Kidney (tissue), 14 donors: ENCODE data around the gene WDR45. TPM values are rescaled to one million over a fixed set of nuclear protein-coding genes. Genes with fewer than 3 reads are reported as not detected.
A peak's percentile ranks its signal among the peaks of the same experiment; 100 is the strongest.

Experiments
- DNase-seq, 5 donors: peaks; one replicate each; pipeline ENCODE4 v3.0.0-alpha.2; 2013 to 2020
- FAIRE-seq: peaks from 2 replicates; lab custom pipeline; 2012; peaks lifted over from hg19 to GRCh38; lab: Jason Lieb, UNC
- H3K27ac ChIP-seq, 2 donors: one replicate each; pipeline ENCODE4 v1.7.0; 2013; ENCODE audit warnings: low read depth in 2 of 2, low read length in 2 of 2, inconsistent platforms in 1 of 2
- H3K27me3 ChIP-seq: one replicate; pipeline ENCODE4 v1.7.1; 2013; ENCODE audit warnings: low read length, inconsistent platforms; ENCODE audit not compliant: control insufficient read depth, insufficient read depth
- H3K36me3 ChIP-seq, 3 donors: one replicate each; pipeline versions ENCODE4 v1.7.0 to v1.7.1; 2013; ENCODE audit warnings: low read length in 3 of 3, control low read depth in 1 of 3, inconsistent platforms in 1 of 3; ENCODE audit not compliant: insufficient read depth in 3 of 3, control insufficient read depth in 2 of 3
- H3K4me1 ChIP-seq, 3 donors: one replicate each; pipeline versions ENCODE4 v1.7.0 to v1.7.1; 2013; ENCODE audit warnings: low read length in 3 of 3, inconsistent platforms in 1 of 3, low read depth in 1 of 3; ENCODE audit not compliant: control insufficient read depth in 2 of 3, insufficient read depth in 2 of 3
- H3K4me3 ChIP-seq, 3 donors: one replicate each; pipeline versions ENCODE4 v1.7.0 to v1.8.1; 2013; ENCODE audit warnings: low read length in 3 of 3, control low read depth in 1 of 3, inconsistent platforms in 1 of 3
- H3K9ac ChIP-seq, 3 donors: one replicate each; pipeline versions ENCODE4 v1.7.0 to v1.7.1; 2013; ENCODE audit warnings: low read length in 3 of 3, control low read depth in 1 of 3, inconsistent platforms in 1 of 3
- H3K9me3 ChIP-seq, 3 donors: one replicate each; pipeline versions ENCODE4 v1.7.0 to v1.7.1; 2013; ENCODE audit warnings: low read length in 3 of 3, control low read depth in 1 of 3, inconsistent platforms in 1 of 3; ENCODE audit not compliant: control insufficient read depth in 2 of 3, insufficient read depth in 1 of 3
- intact Hi-C: fragments of 100-400 bp; cut with DNase I; formaldehyde crosslinking; loops from one replicate; pipeline ENCODE4 v1.11.1; 2022
- polyA plus RNA-seq: library from polyadenylated mRNA; stranded (reverse); fragments of 350-450 nt; fragmentation: Illumina TruSeq; extraction: RNeasy Lipid Tissue Mini Kit (QIAGEN cat#74804); gene quantifications from one replicate; pipeline ENCODE4 v1.2.3, GENCODE V29; 2014; ENCODE audit warnings: low read depth, low replicate concordance; ENCODE audit not compliant: insufficient read depth
- total RNA-seq: library from RNA; stranded (reverse); fragmentation: NEBNext Ultra II Directional; extraction: Animal tissue kit (Norgen Biotek cat#: 25700); gene quantifications from one replicate; pipeline ENCODE4 v1.2.1, GENCODE V29; 2021
- TF ChIP-seq, protein P1 (sequence below): IDR thresholded peaks from 3 replicates; pipeline ENCODE4 v1.5.1; 2012; ENCODE audit warnings: mild to moderate bottlenecking, moderate library complexity, borderline replicate concordance; ENCODE audit not compliant: insufficient read depth; ENCODE audit errors: extremely low read depth
- donor health status: control.
- donor health status: control.
- donor health status: control.
- donor health status: control.
- donor health status: control.
- donor health status: DM: yes; HTN: yes; CAD: no.
- donor health status: Normal renal cell carcinoma (clear cell type).

The WDR45 gene
- total and polyA plus RNA-seq, 2 donors from 2014 or later = 67.4 to 72.4 TPM

DNA sequence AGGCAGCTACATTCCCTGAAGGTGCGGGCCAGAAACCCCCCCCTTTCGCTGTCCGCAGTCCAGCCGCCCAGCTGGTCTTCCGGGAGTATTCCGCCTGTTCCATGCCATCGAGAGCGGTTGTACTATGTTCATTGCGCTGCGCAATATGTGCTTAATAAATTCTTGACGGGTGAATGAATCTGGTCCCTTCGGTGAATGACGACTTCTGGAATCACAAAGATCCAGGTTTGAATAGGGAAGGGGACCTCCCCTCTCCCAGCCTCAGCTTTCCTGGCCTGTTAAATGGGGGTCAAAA is 35.8 kb downstream of the WDR45 start:
- TF ChIP-seq, protein P1, sequence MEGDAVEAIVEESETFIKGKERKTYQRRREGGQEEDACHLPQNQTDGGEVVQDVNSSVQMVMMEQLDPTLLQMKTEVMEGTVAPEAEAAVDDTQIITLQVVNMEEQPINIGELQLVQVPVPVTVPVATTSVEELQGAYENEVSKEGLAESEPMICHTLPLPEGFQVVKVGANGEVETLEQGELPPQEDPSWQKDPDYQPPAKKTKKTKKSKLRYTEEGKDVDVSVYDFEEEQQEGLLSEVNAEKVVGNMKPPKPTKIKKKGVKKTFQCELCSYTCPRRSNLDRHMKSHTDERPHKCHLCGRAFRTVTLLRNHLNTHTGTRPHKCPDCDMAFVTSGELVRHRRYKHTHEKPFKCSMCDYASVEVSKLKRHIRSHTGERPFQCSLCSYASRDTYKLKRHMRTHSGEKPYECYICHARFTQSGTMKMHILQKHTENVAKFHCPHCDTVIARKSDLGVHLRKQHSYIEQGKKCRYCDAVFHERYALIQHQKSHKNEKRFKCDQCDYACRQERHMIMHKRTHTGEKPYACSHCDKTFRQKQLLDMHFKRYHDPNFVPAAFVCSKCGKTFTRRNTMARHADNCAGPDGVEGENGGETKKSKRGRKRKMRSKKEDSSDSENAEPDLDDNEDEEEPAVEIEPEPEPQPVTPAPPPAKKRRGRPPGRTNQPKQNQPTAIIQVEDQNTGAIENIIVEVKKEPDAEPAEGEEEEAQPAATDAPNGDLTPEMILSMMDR = no peak
- H3K9ac ChIP-seq = peak overlapping the region in 1 of 3 donors; percentile 51
- H3K27me3 ChIP-seq = no peaks in the 10 kb centered on the region
- intact Hi-C loops = no loop called here
- DNase-seq (no peak), FAIRE-seq (no peak)
- peaks cover 0 to 8% (median 0%) of the 10 kb centered on the region in 3 donors for H3K4me1 ChIP-seq
- H3K9me3 ChIP-seq = no peaks in the 10 kb centered on the region
- H3K4me3 ChIP-seq = peak overlapping the region; percentile 6 to 54 (median 38)
- peak overlapping the region; percentile 69 to 74 for H3K27ac ChIP-seq
- peaks cover 0 to 2% (median 0%) of the 10 kb centered on the region in 3 donors for H3K36me3 ChIP-seq

DNA sequence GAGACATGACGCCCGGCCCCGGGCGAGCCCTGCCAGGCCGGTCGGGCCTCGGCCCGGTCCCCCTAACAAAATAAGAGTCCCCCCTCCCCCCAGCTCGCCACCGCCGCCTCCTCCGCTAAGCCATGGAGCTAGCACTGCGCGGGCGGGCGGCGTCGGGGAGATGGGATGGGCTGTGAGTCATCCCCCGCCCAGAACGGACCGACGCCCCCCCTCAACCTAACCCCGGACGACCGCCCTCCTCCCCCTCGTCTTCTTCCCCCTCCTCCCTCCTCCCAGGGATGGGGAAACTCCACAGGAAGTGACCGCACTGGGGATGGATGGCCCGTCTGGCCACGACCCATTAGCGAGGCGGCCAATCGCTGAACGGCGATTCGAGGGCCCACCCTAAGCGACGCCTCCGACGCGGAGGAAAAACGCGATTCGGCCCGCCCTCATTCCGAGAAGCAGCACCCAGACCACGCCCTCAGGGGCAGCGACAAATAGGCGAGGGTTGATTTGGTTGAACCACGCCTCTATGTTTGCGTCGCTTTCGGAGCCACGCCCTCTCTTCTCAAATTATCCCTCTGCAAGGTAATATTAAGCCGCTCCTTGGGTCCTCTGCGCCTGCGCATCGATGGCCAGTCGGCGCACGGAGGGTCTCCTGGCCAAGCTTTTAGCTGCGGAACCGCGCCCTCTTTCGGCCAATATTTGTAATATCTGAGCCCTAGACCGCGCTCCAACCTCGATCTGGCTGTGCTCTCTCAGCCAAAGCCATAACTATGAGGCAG is 36.3 kb downstream of the WDR45 start, which contains the start of gene TFE3:
TFE3 (minus strand) TSS at position 138 of the 767 bp plus-strand sequence; CDS start at position 7, 131 bp downstream.
- DNase-seq = peak; percentile 99
- Histone ChIP-seq H3K27ac (peak within 1 kb of the TSS; percentile 94 to 97), H3K27me3 (no peaks in the 10 kb centered on the region), H3K36me3 (peaks cover 0 to 3% (median 0%) of the 10 kb centered on the region in 3 donors), H3K9ac (peak within 1 kb of the TSS; percentile 52 to 90 (median 89)), H3K9me3 (no peaks in the 10 kb centered on the region), H3K4me3 (peak within 1 kb of the TSS; percentile 64 to 86 (median 81)), H3K4me1 (peaks cover 0 to 8% (median 0%) of the 10 kb centered on the region in 3 donors)
- TF ChIP-seq, protein P1 = peak; percentile 60
- FAIRE-seq = peak; percentile 99
- intact Hi-C loops = no loop called here

DNA sequence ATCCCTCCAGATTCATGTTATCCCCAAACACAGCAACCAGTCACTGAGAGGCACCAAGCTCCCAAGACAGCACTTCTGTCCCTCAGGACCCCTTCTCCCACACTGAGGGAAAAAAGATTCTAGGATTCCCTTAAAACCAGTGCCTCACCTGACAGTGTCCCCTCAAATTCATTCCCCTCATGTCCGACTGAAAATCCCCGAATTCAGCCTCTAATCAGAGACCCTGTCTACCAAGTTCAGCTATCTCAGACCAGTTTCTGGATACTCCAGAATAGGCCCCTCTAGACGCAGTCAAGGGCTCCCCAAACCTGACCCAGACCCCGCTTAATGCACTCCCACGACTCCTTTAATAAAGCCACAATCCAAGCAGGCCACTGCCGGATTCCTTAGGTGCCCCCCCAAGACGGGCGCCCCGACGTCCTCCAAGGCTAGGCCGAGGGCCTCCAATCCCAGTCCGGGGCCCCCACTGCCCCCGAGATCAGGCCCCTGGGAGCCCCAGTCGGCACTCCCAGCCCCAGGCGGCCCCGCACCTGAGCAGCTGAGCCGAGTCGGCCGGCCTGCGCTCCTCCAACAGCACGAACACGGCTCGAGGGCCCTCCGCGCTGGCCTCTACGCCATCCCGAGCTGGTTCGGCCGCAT is 37.0 kb downstream of the WDR45 start:
- peak overlapping the region; percentile 94 to 97 for H3K27ac ChIP-seq
- H3K4me3 ChIP-seq = peak overlapping the region; percentile 64 to 86 (median 81)
- H3K36me3 ChIP-seq = peaks cover under 1 to 6% (median 2%) of the 10 kb centered on the region in 3 donors
- intact Hi-C loops = no loop called here
- H3K9ac ChIP-seq = peak overlapping the region; percentile 52 to 90 (median 89)
- FAIRE-seq (no peak), DNase-seq (peak in 2 of 5 donors; percentile 19 to 82)
- H3K9me3 ChIP-seq = no peaks in the 10 kb centered on the region
- peaks cover 0 to 8% (median 0%) of the 10 kb centered on the region in 3 donors for H3K4me1 ChIP-seq
- H3K27me3 ChIP-seq = no peaks in the 10 kb centered on the region
- TF ChIP-seq, protein P1 = no peak
